NT2/D1 (cell line): ENCODE results near the gene CENPF.

Experiments used
- SUZ12 ChIP-seq: IDR thresholded peaks from 2 replicates; pipeline ENCODE4 v1.6.1; 2011; ENCODE audit not compliant: insufficient read length, insufficient read depth; ENCODE audit errors: extremely low read depth
- YY1 ChIP-seq: IDR thresholded peaks from 2 replicates; pipeline ENCODE4 v1.6.1; 2011; ENCODE audit not compliant: insufficient read length, insufficient read depth
- ZNF274 ChIP-seq: IDR thresholded peaks from 2 replicates; pipeline ENCODE4 v1.6.1; 2011; ENCODE audit warnings: mild to moderate bottlenecking, low read depth, low read length

DNA sequence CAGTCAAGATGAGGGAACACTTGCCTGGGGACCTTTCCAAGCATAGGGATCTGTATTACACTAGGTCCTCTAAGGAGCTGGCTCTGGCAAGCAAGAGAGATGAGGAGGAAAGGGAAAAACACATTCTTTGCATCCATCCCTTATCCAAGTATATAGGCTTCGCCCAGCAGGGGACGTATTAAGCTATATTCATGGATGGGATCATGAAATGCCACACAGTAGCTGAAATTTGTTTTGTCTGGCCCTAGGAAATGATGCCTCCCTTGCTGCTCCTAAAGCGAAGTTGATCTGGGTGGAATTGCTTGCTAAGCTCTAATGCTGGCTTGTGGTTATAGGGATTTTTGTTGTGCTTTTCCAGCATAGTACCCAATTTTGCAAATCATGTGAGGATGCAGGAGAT is 32.1 kb downstream of the CENPF start:
- TF ChIP-seq ZNF274 = no peak
- no peak for TF ChIP-seq SUZ12
- TF ChIP-seq YY1 = no peak
